Hepatocyte (in vitro differentiated cells): ENCODE measurements around the gene PLD1. TPM values are rescaled to one million over a fixed set of nuclear protein-coding genes. Genes with fewer than 3 reads are reported as not detected.

Experiments used
- DNase-seq: peaks from one replicate; pipeline ENCODE4 v3.0.0-alpha.2; 2016; ENCODE audit warnings: low spot score
- H2AFZ ChIP-seq: fragments of 200-600 bp; sonication (generic); 2 replicates; pipeline ENCODE4 v1.6.0; 2016; ENCODE audit warnings: antibody characterized with exemption, mild to moderate bottlenecking
- H3K27ac ChIP-seq: fragments of 200-600 bp; sonication (generic); 2 replicates; pipeline ENCODE4 v1.5.1; 2016; ENCODE audit warnings: mild to moderate bottlenecking
- H3K27me3 ChIP-seq: fragments of 200-600 bp; sonication (generic); 2 replicates; pipeline ENCODE4 v1.6.1; 2016
- H3K36me3 ChIP-seq: fragments of 200-600 bp; sonication (generic); replicated peaks from 2 replicates; pipeline ENCODE4 v1.5.1; 2016; ENCODE audit warnings: low read depth; ENCODE audit not compliant: insufficient read depth
- H3K4me1 ChIP-seq: fragments of 200-600 bp; sonication (generic); 2 replicates; pipeline ENCODE4 v1.5.1; 2016; ENCODE audit warnings: mild to moderate bottlenecking, moderate library complexity; ENCODE audit not compliant: insufficient read depth
- H3K4me2 ChIP-seq: fragments of 200-600 bp; sonication (generic); 2 replicates; pipeline ENCODE4 v1.6.0; 2016
- H3K4me3 ChIP-seq: fragments of 200-600 bp; sonication (generic); 2 replicates; pipeline ENCODE4 v1.5.1; 2016; ENCODE audit warnings: mild to moderate bottlenecking
- H3K79me2 ChIP-seq: fragments of 200-600 bp; sonication (generic); 2 replicates; pipeline ENCODE4 v1.6.0; 2017; ENCODE audit warnings: mild to moderate bottlenecking
- H3K9me2 ChIP-seq: fragments of 200-600 bp; sonication (generic); replicated peaks from 2 replicates; pipeline ENCODE4 v1.6.0; 2017; ENCODE audit warnings: mild to moderate bottlenecking; ENCODE audit not compliant: insufficient read depth
- H3K9me3 ChIP-seq: fragments of 200-600 bp; sonication (generic); 2 replicates; pipeline ENCODE4 v1.5.1; 2016; ENCODE audit warnings: low read depth, mild to moderate bottlenecking
- H4K20me1 ChIP-seq: fragments of 200-600 bp; sonication (generic); 2 replicates; pipeline ENCODE4 v1.6.0; 2016; ENCODE audit warnings: mild to moderate bottlenecking; ENCODE audit not compliant: insufficient read depth, poor library complexity, severe bottlenecking
- CTCF ChIP-seq: fragments of 200-600 bp; sonication (generic); IDR thresholded peaks from 2 replicates; pipeline ENCODE4 v1.5.1; 2016; ENCODE audit warnings: antibody characterized with exemption, mild to moderate bottlenecking; ENCODE audit not compliant: poor library complexity
- EZH2 ChIP-seq: fragments of 200-600 bp; sonication (generic); IDR thresholded peaks from 2 replicates; pipeline ENCODE4 v1.6.1; 2016; ENCODE audit warnings: antibody characterized with exemption, mild to moderate bottlenecking, borderline replicate concordance
- EZH2phosphoT487 ChIP-seq: fragments of 200-600 bp; sonication (generic); IDR thresholded peaks from one replicate; pipeline ENCODE4 v1.6.1; 2018; ENCODE audit warnings: antibody characterized with exemption, mild to moderate bottlenecking, low read depth, moderate library complexity; ENCODE audit not compliant: unreplicated experiment, severe bottlenecking
- WGBS: methylation state at CpG from one replicate; pipeline ENCODE4 v1.1.6; 2016; ENCODE audit warnings: low lambda C conversion rate; ENCODE audit errors: missing lambda C conversion rate; 5-methylcytosine and 5-hydroxymethylcytosine counted together
- polyA plus RNA-seq: library from polyadenylated mRNA; unstranded; fragments of >200 nt; fragmentation: Nextera tagmentation; extraction: Ambion mirVana; gene quantifications from 2 replicates; pipeline ENCODE4 v1.2.1, GENCODE V29; 2016
- total RNA-seq: library from RNA; depleted of rRNA; stranded (reverse); fragments of >200 nt; gene quantifications from 2 replicates; pipeline ENCODE4 v1.2.3, GENCODE V29; 2014

Gene PLD1
- total and polyA plus RNA-seq, 2 experiments from 2014 or later: 29.4 to 71.1 TPM

- Histone ChIP-seq H4K20me1 (no peaks in the 10 kb centered on the region), H3K27me3 (no peaks in the 10 kb centered on the region), H3K27ac (no peak overlapping the region), H3K4me1 (no peaks in the 10 kb centered on the region), H3K4me2 (no peak overlapping the region), H3K79me2 (no peaks in the 10 kb centered on the region), H3K36me3 (no peaks in the 10 kb centered on the region), H3K4me3 (no peak overlapping the region), H3K9me3 (no peaks in the 10 kb centered on the region), H2AFZ (no peak overlapping the region), H3K9me2 (no peaks in the 10 kb centered on the region)
- 82% methylated on average over 6 of the region's 6 CpGs for WGBS
- TF ChIP-seq CTCF (no peak), EZH2 (no peak), EZH2phosphoT487 (no peak)
- DNase-seq: no peak
Observed at GRCh38 chr3:171574556-171575240, 235.6 kb downstream of the PLD1 start.

GRCh38 chr3:171569571-171570132 lies 240.6 kb downstream of the PLD1 start:
- Histone ChIP-seq H2AFZ (no peak overlapping the region), H4K20me1 (no peaks in the 10 kb centered on the region), H3K4me3 (no peak overlapping the region), H3K27ac (no peak overlapping the region), H3K9me3 (no peaks in the 10 kb centered on the region), H3K4me2 (no peak overlapping the region), H3K36me3 (no peaks in the 10 kb centered on the region), H3K27me3 (no peaks in the 10 kb centered on the region), H3K4me1 (peaks cover 5% of the 10 kb centered on the region), H3K79me2 (no peaks in the 10 kb centered on the region), H3K9me2 (no peaks in the 10 kb centered on the region)
- no peak for DNase-seq
- WGBS: 87% methylated on average over 7 of the region's 7 CpGs
- TF ChIP-seq EZH2: no peak

GRCh38 chr3:171568766-171569165 lies 241.5 kb downstream of the PLD1 start:
- Histone ChIP-seq H3K9me3 (no peaks in the 10 kb centered on the region), H3K4me2 (no peak overlapping the region), H3K36me3 (no peaks in the 10 kb centered on the region), H3K79me2 (no peaks in the 10 kb centered on the region), H4K20me1 (no peaks in the 10 kb centered on the region), H3K27me3 (no peaks in the 10 kb centered on the region), H3K9me2 (no peaks in the 10 kb centered on the region), H3K27ac (no peak overlapping the region), H3K4me1 (peaks cover 5% of the 10 kb centered on the region), H3K4me3 (no peak overlapping the region), H2AFZ (no peak overlapping the region)
- TF ChIP-seq CTCF: no peak
- no peak for TF ChIP-seq EZH2phosphoT487
- no peak for TF ChIP-seq EZH2
- no peak for DNase-seq

GRCh38 chr3:171566803-171567422 lies 243.4 kb downstream of the PLD1 start:
- TF ChIP-seq EZH2phosphoT487 (no peak), CTCF (peak; percentile 89), EZH2 (no peak)
- DNase-seq: peak; percentile 66
- Histone ChIP-seq H2AFZ (no peak overlapping the region), H3K4me2 (no peak overlapping the region), H4K20me1 (no peaks in the 10 kb centered on the region), H3K27ac (no peak overlapping the region), H3K27me3 (no peaks in the 10 kb centered on the region), H3K9me3 (no peaks in the 10 kb centered on the region), H3K4me1 (peaks cover 5% of the 10 kb centered on the region), H3K79me2 (no peaks in the 10 kb centered on the region), H3K4me3 (no peak overlapping the region), H3K9me2 (no peaks in the 10 kb centered on the region), H3K36me3 (no peaks in the 10 kb centered on the region)
- WGBS: 6% methylated on average over 4 of the region's 4 CpGs
